ENCODE results near the gene S100A10. TPM values are rescaled to one million over a fixed set of nuclear protein-coding genes. Genes with fewer than 3 reads are reported as not detected.
A peak's percentile ranks its signal among the peaks of the same experiment; 100 is the strongest.

Gene S100A10, protein sequence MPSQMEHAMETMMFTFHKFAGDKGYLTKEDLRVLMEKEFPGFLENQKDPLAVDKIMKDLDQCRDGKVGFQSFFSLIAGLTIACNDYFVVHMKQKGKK
- total RNA-seq, result 432 and 438 TPM in 2 replicates
- long read RNA-seq, transcript S100A10-202 (3 exons, 1,202 nt), result major isoform, 117 of 140 reads
- long read RNA-seq, partial matches to known transcripts, result 18 of 140 reads
- long read RNA-seq, other reads (novel, unspliced or antisense), result 5 of 140 reads

DNA sequence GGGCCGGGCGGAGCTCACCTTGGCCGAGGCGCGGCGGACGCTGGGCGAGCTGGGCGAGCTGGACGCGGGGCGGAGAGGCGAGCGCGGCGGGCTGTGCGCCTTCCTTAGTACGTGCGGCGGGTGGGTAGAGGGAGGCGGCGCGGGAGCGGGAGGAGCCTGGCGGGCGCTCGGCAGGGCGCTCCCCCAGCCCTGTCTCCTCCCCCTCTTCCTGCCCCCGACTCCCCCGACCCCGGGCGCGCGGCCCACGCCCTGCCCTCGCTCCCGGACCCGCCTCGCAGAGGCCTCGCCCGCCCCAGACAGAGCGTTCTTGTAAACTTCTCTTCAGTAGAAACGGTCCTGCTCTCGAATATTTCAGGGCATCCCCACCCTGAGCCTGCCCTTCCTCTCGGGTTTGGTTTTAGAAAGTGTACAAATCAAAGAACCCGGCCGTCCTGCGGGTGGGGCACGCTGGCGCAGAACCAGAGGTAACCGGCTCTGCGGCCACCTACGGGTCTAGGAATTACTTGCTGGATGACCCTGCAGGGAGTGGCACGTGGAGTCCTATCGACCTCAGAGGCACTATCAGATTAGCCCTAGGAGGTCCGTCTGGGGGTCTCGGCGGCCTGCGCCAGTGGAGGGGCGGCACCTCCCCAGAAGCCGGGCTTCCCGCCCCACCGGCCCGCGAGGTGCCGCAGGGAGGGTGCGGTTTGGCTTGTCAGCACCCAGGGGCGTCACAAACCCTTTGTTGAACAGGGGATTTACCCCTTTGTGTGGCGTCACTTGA, at the start of gene S100A10:
Gene S100A10 (minus strand): TSS at position 126 of the 763 bp plus-strand sequence. CDS start 7,629 bp downstream, outside the sequence.
- peaks cover 2% of the 10 kb centered on the region for H3K27me3 Mint-ChIP-seq
- no peaks in the 10 kb centered on the region for H3K9me3 Mint-ChIP-seq (ENCODE audit: low read depth)
- H3K4me3 Mint-ChIP-seq (ENCODE audit: low read depth), result peak within 1 kb of the TSS; percentile 93
- no peaks in the 10 kb centered on the region for H3K36me3 Mint-ChIP-seq (ENCODE audit: insufficient read depth)
- peak; percentile 61 for DNase-seq (ENCODE audit: low spot score, unreplicated experiment)
- peaks cover 47% of the 10 kb centered on the region for H3K4me1 Mint-ChIP-seq (ENCODE audit: low read depth)
- TF ChIP-seq, protein P1, sequence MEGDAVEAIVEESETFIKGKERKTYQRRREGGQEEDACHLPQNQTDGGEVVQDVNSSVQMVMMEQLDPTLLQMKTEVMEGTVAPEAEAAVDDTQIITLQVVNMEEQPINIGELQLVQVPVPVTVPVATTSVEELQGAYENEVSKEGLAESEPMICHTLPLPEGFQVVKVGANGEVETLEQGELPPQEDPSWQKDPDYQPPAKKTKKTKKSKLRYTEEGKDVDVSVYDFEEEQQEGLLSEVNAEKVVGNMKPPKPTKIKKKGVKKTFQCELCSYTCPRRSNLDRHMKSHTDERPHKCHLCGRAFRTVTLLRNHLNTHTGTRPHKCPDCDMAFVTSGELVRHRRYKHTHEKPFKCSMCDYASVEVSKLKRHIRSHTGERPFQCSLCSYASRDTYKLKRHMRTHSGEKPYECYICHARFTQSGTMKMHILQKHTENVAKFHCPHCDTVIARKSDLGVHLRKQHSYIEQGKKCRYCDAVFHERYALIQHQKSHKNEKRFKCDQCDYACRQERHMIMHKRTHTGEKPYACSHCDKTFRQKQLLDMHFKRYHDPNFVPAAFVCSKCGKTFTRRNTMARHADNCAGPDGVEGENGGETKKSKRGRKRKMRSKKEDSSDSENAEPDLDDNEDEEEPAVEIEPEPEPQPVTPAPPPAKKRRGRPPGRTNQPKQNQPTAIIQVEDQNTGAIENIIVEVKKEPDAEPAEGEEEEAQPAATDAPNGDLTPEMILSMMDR (IDR thresholded peaks at IDR 0.05; ENCODE audit: unreplicated experiment), result no peak
- peak within 1 kb of the TSS; percentile 98 for H3K27ac Mint-ChIP-seq

DNA sequence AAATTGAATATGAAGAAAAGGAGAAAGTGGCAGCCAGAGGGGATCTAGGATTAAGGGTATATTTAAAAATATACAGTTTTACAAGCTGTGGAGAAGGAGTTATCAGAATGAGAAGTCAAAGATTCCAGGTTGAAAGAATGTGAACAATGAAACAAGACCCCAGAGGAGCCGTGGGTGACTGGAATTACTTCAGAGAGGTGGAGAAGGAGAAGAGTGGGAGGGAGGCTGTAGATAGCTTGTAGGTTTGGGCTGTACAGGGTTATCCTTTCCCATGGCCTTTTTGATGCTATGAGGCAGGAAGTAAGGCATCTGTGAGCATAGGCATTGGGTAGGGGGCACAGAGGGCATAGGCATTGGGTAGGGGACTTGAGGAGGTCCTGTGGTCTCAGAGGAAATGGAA, 48.4 kb upstream of the S100A10 start:
- Mint-ChIP-seq H3K9me3 (ENCODE audit: low read depth) (no peaks in the 10 kb centered on the region), H3K4me1 (ENCODE audit: low read depth) (peaks cover 5% of the 10 kb centered on the region), H3K4me3 (ENCODE audit: low read depth) (no peak overlapping the region)

DNA sequence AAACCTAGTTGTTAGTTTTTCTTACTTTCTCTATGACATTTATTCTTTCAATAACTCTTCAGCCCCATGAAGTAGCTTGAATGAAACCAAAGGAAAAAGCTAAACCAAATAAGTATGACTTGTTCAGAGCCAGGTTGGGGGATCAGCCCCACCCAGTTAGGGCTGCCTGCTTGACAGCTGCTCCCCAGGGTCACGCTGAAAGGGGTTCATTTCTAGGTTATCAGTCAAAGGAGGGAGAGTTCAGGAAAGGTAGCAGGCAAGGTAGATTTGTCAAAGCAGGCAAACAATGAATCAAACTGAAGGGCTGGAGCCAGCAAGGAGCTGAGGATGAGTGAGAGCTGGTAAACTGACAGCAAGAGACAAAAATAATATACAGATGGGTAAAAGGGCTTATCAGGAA, 46.2 kb upstream of the S100A10 start:
- Mint-ChIP-seq H3K9me3 (ENCODE audit: low read depth) (no peaks in the 10 kb centered on the region), H3K4me3 (ENCODE audit: low read depth) (no peak overlapping the region), H3K36me3 (ENCODE audit: insufficient read depth) (no peaks in the 10 kb centered on the region), H3K4me1 (ENCODE audit: low read depth) (peaks cover 19% of the 10 kb centered on the region), H3K27ac (no peak overlapping the region), H3K27me3 (peaks cover 3% of the 10 kb centered on the region)
- TF ChIP-seq, protein P1 (IDR thresholded peaks at IDR 0.05; ENCODE audit: unreplicated experiment), result no peak
- DNase-seq (ENCODE audit: low spot score, unreplicated experiment), result no peak

More for the DNA sequence above, 48.4 kb upstream of the S100A10 start:
- no peaks in the 10 kb centered on the region for H3K27me3 Mint-ChIP-seq
- DNase-seq (ENCODE audit: low spot score, unreplicated experiment), result no peak
- H3K36me3 Mint-ChIP-seq (ENCODE audit: insufficient read depth), result no peaks in the 10 kb centered on the region
- TF ChIP-seq, protein P1 (IDR thresholded peaks at IDR 0.05; ENCODE audit: unreplicated experiment), result no peak
- H3K27ac Mint-ChIP-seq, result no peak overlapping the region

DNA sequence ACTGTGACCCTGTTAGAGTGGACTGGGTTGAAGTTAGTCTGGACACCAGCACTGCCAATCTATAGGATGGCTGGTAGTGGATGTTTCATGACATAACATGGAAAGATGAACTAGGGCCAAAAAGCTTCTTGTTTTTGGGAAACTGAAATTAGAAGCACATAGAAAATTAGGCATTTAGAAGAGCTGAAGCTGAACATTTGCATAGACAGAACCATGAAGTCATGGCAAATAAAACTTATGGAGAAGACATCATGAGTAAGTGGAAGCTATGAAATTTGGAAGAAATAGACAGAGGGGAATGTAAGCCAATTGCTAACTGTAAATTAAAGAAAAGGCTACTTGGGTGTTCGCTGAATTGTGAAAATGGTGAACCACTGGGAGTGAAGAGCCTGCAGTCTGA, 45.8 kb upstream of the S100A10 start:
- no peak overlapping the region for H3K27ac Mint-ChIP-seq

DNA sequence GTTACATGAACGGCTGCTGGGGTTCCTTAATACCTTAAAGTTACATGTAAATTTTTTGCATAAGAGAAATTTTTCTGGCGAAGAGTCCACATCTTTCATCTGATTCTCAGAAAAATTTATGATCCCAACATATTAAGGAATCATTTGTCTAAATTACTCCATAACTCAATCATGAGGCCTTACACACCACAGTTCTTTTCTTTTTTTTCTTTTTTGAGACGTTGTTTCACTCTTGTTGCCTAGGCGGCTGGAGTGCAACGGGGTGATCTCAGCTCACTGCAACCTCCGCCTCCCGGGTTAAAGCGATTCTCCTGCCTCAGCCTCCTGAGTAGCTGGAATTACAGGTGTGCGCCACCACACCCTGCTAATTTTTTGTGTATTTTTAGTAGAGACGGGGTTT, 45.2 kb upstream of the S100A10 start:
- TF ChIP-seq, protein P1 (IDR thresholded peaks at IDR 0.05; ENCODE audit: unreplicated experiment), result no peak
- Mint-ChIP-seq H3K27ac (no peak overlapping the region), H3K4me1 (ENCODE audit: low read depth) (peaks cover 22% of the 10 kb centered on the region), H3K4me3 (ENCODE audit: low read depth) (no peak overlapping the region), H3K27me3 (peaks cover 3% of the 10 kb centered on the region), H3K9me3 (ENCODE audit: low read depth) (no peaks in the 10 kb centered on the region), H3K36me3 (ENCODE audit: insufficient read depth) (no peaks in the 10 kb centered on the region)
- no peak for DNase-seq (ENCODE audit: low spot score, unreplicated experiment)

More for the DNA sequence above, 45.8 kb upstream of the S100A10 start:
- DNase-seq (ENCODE audit: low spot score, unreplicated experiment), result no peak
- no peaks in the 10 kb centered on the region for H3K9me3 Mint-ChIP-seq (ENCODE audit: low read depth)
- H3K4me1 Mint-ChIP-seq (ENCODE audit: low read depth), result peaks cover 22% of the 10 kb centered on the region
- H3K4me3 Mint-ChIP-seq (ENCODE audit: low read depth), result no peak overlapping the region
- TF ChIP-seq, protein P1 (IDR thresholded peaks at IDR 0.05; ENCODE audit: unreplicated experiment), result no peak
- H3K27me3 Mint-ChIP-seq, result peaks cover 3% of the 10 kb centered on the region
- no peaks in the 10 kb centered on the region for H3K36me3 Mint-ChIP-seq (ENCODE audit: insufficient read depth)
